Activated naive CD8-positive, alpha-beta T cell treated with anti-CD3 and anti-CD28 coated beads for 36 hours (primary cell): ENCODE results near the gene AMBRA1. TPM values are rescaled to one million over a fixed set of nuclear protein-coding genes. Genes with fewer than 3 reads are reported as not detected.
A peak's percentile ranks its signal among the peaks of the same experiment; 100 is the strongest.
"Not testable (repeated sequence)": the region's sequence is repeated elsewhere in the genome, so short reads cannot be mapped to it uniquely, and the experiment has no call there.

ENCODE experiments used
- DNase-seq: peaks from one replicate; pipeline ENCODE4 v3.0.0; 2021
- H3K27ac Mint-ChIP-seq: one replicate; pipeline ENCODE4 v1.8.0; 2022; ENCODE audit warnings: mild to moderate bottlenecking, moderate library complexity, mixed read lengths
- H3K27me3 Mint-ChIP-seq: one replicate; pipeline ENCODE4 v1.8.0; 2022; ENCODE audit warnings: mild to moderate bottlenecking, mixed read lengths
- H3K36me3 Mint-ChIP-seq: one replicate; pipeline ENCODE4 v1.8.0; 2021; ENCODE audit warnings: mild to moderate bottlenecking, mixed read lengths
- H3K4me1 Mint-ChIP-seq: one replicate; pipeline ENCODE4 v1.8.0; 2021; ENCODE audit warnings: mixed read lengths
- H3K4me3 Mint-ChIP-seq: one replicate; pipeline ENCODE4 v1.8.0; 2022; ENCODE audit warnings: mild to moderate bottlenecking, moderate library complexity, mixed read lengths
- H3K9me3 Mint-ChIP-seq: one replicate; pipeline ENCODE4 v1.8.0; 2022; ENCODE audit warnings: mixed read lengths
- total RNA-seq, 2 experiments: library from RNA; stranded (reverse); gene quantifications; one replicate each; pipeline ENCODE4 v1.2.3, GENCODE V29; 2021

The AMBRA1 gene
- total RNA-seq, 2 experiments from 2014 or later: 24.6 to 27.2 TPM

DNA sequence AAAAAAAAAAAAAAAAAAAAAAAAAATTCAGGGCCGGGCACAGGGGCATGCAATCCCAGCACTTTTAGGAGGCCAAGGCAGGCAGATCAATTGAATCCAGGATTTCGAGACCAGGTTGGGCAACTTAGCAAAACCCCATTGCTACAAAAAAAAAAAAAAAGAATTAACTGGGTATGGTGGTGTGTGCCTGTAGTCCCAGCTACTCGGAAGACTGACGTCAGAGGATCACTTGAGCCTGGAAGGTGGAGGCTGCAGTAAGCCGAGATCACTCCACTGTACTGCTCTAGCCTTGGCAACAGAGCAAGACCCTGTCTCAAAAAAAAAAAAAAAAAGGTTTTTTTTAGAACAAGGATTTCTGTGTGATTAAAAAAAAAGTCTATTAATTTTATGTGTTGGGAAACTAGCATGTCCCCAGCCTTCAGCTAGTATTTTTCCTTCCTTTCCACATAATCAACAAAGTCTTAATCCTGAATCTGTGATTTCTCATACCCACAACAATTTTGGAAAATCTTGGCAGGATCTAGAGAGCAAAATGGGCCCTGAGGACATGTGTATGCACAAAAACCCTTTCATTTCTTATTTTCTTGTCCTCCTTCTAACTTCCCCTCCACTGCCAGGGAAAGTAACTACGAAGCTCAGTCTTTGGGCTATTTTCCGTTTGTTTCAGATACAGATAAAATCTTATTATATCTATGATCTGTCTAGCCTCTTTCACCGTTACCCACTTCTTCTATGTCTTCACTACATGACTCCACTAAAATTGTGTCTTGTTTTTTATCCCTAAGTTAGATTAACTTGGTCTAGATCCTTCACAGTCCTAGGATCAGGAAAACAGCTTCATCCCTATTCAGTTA, 5.7 kb upstream of the AMBRA1 start:
- H3K4me1 Mint-ChIP-seq: peaks cover 6% of the 10 kb centered on the region
- no peak overlapping the region for H3K27ac Mint-ChIP-seq
- no peak for DNase-seq
- H3K36me3 Mint-ChIP-seq: no peaks in the 10 kb centered on the region
- no peaks in the 10 kb centered on the region for H3K27me3 Mint-ChIP-seq
- H3K4me3 Mint-ChIP-seq: no peak overlapping the region
- H3K9me3 Mint-ChIP-seq: no peaks in the 10 kb centered on the region

DNA sequence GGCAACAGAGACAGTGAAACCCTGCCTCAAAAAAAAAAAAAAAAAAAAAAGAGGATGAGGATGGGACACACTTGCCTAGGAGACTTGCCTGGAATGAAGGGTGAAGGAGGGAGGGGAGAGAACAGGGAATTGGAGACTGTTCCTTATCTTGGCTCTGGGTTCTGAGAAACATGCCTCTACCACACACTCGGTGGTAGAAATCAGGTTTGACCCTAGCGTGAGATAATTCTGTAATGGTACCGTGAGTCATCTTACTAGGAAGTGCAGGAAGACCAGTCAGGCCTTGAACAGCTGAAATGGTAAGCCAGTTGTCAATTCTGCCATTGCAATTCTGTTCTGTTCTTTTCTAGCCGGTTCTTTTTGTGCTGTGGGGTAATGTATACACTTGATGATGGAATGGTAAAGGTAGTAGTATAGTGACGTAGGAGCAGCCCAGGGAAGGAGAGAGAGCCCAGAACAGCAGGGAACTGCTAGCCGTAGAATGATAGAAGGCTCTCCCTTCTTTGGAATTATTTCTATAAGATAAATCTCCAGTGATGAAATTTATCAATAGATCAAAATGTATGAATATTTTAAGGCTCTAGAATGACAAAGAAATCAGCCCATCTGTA, 3.9 kb upstream of the AMBRA1 start:
- H3K36me3 Mint-ChIP-seq: peaks cover 4% of the 10 kb centered on the region
- no peaks in the 10 kb centered on the region for H3K9me3 Mint-ChIP-seq
- no peak overlapping the region for H3K4me3 Mint-ChIP-seq
- no peak for DNase-seq
- H3K4me1 Mint-ChIP-seq: peaks cover 12% of the 10 kb centered on the region
- no peaks in the 10 kb centered on the region for H3K27me3 Mint-ChIP-seq
- H3K27ac Mint-ChIP-seq: no peak overlapping the region

DNA sequence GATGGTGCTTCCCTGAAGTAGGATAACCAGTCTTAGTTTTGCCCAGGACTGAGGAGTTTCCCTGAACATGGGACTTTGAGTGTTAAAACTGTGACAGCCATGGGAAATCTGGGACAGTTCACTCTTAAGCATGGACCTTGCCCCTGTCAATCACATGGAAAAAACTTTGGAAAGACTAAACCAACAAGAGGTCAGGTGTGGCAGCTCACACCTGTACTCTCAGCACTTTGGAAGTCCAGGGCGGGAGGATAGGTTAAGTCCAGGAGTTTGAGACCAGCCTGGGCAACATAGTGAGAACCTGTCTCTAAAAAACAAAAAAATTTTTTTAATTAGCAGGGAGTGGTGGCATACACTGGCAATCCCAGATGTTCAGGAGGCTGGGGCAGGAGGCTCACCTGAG, 3.3 kb upstream of the AMBRA1 start:
- no peak overlapping the region for H3K27ac Mint-ChIP-seq
- DNase-seq: no peak
- H3K9me3 Mint-ChIP-seq: no peaks in the 10 kb centered on the region
- no peak overlapping the region for H3K4me3 Mint-ChIP-seq
- no peaks in the 10 kb centered on the region for H3K27me3 Mint-ChIP-seq
- H3K4me1 Mint-ChIP-seq: peaks cover 16% of the 10 kb centered on the region
- H3K36me3 Mint-ChIP-seq: peaks cover 4% of the 10 kb centered on the region

DNA sequence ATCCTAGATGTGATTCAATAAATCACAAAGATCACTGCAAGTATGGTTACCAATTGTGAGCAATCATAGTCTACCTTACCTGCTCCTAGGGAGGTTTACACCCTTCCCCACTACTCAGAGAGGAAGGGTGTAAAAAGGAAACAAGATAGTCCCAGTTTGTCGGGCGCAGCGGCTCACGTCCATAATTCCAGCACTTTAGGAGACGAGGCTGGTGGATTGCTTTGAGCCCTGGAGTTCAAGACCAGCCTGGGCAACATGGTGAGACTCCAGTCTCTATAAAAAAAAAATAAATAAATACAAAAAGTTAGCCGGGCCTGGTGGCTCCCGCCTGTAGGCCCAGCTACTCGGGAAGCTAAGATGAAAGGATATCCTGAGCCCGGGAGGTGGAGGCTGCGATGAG, 962 bp upstream of the AMBRA1 start:
- no peak for DNase-seq
- H3K4me1 Mint-ChIP-seq: peaks cover 29% of the 10 kb centered on the region
- peaks cover 10% of the 10 kb centered on the region for H3K36me3 Mint-ChIP-seq
- H3K27me3 Mint-ChIP-seq: no peaks in the 10 kb centered on the region
- no peaks in the 10 kb centered on the region for H3K9me3 Mint-ChIP-seq
- H3K4me3 Mint-ChIP-seq: no peak overlapping the region
- no peak overlapping the region for H3K27ac Mint-ChIP-seq

DNA sequence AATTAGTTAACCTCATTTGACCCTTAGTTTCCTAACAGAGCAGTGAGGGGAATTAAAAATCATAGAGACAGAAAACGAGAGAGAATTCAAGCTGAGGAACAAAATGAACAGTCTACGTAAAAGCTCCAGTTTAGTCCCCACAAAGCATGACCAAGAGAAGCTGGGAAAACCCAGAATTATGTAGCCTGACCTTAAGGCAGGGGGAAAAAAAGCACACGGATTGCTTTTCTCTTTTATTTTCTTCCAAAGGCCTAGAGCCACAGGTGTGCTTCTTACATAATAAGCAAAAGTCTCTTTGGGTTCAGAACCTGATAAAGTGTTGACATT, 514 bp upstream of the AMBRA1 start:
- no peak for DNase-seq

DNA sequence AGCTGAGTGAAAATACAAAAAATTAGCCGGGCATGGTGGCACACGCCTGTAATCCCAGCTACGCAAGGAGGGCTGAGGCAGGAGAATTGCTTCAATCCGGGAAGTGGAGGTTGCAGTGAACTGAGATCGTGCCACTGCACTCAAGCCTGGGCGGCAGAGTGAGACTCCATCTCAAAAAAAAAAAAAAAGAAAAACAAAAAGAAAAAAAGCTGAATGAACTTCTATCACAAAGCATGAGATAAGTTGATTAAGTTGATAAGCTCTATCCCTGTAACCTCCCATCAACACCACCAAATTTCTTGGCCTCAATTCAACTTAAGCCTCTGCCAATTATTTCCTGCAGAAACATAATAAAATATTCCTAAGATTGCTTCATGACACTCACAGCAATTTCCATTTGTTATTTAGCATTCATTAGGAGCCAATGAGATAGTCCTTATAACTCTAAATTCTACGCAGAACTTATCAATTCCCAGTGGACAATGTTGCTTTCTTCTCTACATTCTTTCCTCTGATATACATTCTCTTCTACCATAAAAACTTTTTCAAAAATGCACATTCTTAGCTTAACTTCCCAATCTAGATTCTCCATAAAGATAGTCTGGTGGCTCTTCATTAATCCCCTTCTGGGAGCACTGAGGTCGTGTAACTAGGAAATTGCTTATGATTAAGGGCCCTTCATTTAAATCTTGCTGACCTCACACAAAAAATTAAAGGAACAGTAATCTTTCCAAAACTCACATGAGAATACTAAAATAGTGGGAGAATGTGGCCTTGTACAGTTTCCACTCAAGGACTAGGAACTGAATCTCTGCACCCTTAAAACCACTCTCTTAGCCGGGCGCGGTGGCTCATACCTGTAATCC, 2.9 kb downstream of the AMBRA1 start:
- Mint-ChIP-seq H3K36me3 (peaks cover 12% of the 10 kb centered on the region), H3K27ac (no peak overlapping the region), H3K4me1 (peaks cover 43% of the 10 kb centered on the region), H3K4me3 (peak overlapping the region; percentile 23), H3K9me3 (no peaks in the 10 kb centered on the region), H3K27me3 (no peaks in the 10 kb centered on the region)
- DNase-seq: no peak

More for the DNA sequence above, 514 bp upstream of the AMBRA1 start:
- Mint-ChIP-seq H3K36me3 (peaks cover 10% of the 10 kb centered on the region), H3K4me3 (peak overlapping the region; percentile 99), H3K4me1 (peaks cover 29% of the 10 kb centered on the region), H3K27me3 (no peaks in the 10 kb centered on the region), H3K27ac (peak overlapping the region; percentile 91), H3K9me3 (no peaks in the 10 kb centered on the region)

DNA sequence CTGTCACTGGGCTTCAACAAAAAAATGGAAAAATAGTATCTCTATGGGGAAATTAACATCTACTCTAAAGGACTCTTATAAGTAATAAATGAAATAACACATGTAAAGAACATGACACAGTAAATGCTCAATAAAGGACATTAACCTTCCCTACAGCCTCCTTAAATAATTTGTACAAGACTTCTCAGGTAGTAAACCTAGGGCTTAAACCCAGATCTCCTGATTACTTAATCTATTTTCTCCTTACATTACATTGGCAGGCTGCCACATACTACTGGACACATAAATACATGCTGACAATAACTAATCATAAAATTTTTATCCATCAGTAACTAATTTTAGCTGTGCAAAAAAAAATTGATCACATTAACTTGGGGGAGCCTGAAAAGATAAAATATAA, 4.9 kb downstream of the AMBRA1 start:
- H3K27ac Mint-ChIP-seq: no peak overlapping the region
- peaks cover 37% of the 10 kb centered on the region for H3K4me1 Mint-ChIP-seq
- peaks cover 15% of the 10 kb centered on the region for H3K36me3 Mint-ChIP-seq
- DNase-seq: no peak
- no peaks in the 10 kb centered on the region for H3K27me3 Mint-ChIP-seq
- no peak overlapping the region for H3K4me3 Mint-ChIP-seq
- no peaks in the 10 kb centered on the region for H3K9me3 Mint-ChIP-seq

DNA sequence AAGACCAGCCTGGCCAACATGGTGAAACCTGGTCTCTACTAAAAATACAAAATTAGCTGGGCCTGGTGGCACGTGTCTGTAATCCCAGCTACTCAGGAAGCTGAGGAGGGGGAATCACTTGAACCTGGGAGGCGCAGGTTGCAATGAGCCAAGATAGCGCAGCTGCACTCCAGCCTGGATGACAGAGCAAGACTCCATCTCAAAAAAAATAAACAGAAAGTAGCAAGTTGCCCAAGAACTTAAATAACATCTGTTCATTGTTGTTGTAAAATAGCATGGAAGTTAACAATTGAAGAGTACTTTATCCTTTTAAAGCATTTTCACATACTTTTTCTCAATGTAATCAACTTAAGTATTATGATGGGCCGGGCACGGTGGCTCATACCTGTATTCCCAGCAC, 5.7 kb downstream of the AMBRA1 start:
- Mint-ChIP-seq H3K27me3 (no peaks in the 10 kb centered on the region), H3K27ac (no peak overlapping the region), H3K9me3 (no peaks in the 10 kb centered on the region), H3K36me3 (peaks cover 15% of the 10 kb centered on the region), H3K4me1 (peaks cover 36% of the 10 kb centered on the region), H3K4me3 (no peak overlapping the region)
- no peak for DNase-seq

DNA sequence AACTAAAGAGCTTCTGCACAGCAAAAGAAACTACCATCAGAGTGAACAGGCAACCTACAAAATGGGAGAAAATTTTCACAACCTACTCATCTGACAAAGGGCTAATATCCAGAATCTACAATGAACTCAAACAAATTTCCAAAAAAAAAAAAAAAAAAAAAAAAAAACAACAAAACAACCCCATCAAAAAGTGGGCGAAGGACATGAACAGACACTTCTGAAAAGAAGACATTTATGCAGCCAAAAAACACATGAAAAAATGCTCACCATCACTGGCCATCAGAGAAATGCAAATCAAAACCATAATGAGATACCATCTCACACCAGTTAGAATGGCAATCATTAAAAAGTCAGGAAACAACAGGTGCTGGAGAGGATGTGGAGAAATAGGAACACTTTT, 10.3 kb downstream of the AMBRA1 start:
- H3K4me3 Mint-ChIP-seq, DNase-seq, H3K9me3 Mint-ChIP-seq, H3K27me3 Mint-ChIP-seq, H3K27ac Mint-ChIP-seq: not testable (repeated sequence)
- Mint-ChIP-seq H3K4me1 (peaks cover 19% of the 10 kb centered on the region), H3K36me3 (peaks cover 15% of the 10 kb centered on the region)

DNA sequence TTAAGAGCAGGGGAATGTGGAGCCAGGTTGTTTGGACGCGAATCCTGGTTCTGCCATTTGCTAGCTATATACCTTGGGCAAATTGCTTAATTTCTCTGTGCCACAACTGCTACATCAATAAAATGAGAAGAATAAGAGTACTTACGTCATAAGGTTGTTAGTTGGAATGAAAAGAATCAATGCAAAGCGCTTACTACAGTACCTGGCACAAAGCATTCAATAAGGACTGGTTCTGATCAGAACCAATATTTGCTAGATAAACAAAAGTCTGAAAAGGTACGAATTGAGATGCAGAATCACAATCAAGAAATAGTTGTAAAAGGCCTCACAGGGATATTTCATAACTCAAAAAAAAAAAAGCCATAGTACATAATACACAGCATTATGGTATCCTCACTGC, 11.2 kb downstream of the AMBRA1 start:
- no peaks in the 10 kb centered on the region for H3K27me3 Mint-ChIP-seq
- H3K4me3 Mint-ChIP-seq: no peak overlapping the region
- peaks cover 13% of the 10 kb centered on the region for H3K36me3 Mint-ChIP-seq
- peaks cover 15% of the 10 kb centered on the region for H3K4me1 Mint-ChIP-seq
- DNase-seq: no peak
- peaks cover 2% of the 10 kb centered on the region for H3K9me3 Mint-ChIP-seq
- H3K27ac Mint-ChIP-seq: no peak overlapping the region

DNA sequence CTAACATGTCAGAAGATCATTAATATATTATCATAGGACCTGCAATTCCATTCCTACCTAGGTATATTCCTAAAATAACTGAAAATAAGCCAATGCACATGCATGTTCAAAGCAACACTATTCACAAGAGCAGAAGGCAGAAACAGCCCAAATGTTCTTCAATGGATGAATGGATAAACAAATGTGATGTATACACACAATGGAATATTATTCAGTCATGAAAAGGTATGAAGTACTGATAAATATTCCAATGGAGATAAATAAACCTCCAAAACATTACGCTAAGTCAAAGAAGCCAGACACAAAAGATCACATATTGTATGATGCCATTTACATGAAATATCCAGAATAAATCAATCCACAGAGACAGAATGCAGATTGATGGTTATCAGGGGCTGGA, 16.8 kb downstream of the AMBRA1 start:
- H3K27ac Mint-ChIP-seq: no peak overlapping the region
- DNase-seq: no peak
- H3K4me1 Mint-ChIP-seq: peaks cover 26% of the 10 kb centered on the region
- H3K36me3 Mint-ChIP-seq: peaks cover 18% of the 10 kb centered on the region
- H3K4me3 Mint-ChIP-seq: no peak overlapping the region
- H3K9me3 Mint-ChIP-seq: peaks cover 3% of the 10 kb centered on the region
- no peaks in the 10 kb centered on the region for H3K27me3 Mint-ChIP-seq

DNA sequence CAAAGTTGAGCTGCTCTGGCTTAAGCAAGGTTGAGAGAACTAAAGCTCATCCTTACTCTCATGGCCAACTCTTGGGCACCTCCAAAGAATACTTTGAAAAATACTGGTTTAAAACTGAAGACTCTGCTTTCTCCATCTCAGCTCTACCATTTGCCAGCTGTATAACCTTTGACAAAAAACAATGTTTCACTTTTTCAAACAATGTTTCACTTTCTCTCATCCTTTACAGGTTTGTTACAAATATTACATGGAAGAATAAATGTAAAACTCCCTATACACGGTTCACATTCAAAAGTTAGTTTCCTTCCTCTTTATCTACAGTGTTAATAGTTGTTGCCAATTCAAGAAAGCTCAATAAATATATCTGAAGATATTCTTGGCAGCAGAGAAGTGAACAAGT, 19.2 kb downstream of the AMBRA1 start:
- Mint-ChIP-seq H3K4me3 (no peak overlapping the region), H3K27ac (no peak overlapping the region), H3K36me3 (peaks cover 16% of the 10 kb centered on the region), H3K27me3 (no peaks in the 10 kb centered on the region), H3K9me3 (peaks cover 3% of the 10 kb centered on the region), H3K4me1 (peaks cover 26% of the 10 kb centered on the region)
- DNase-seq: no peak

DNA sequence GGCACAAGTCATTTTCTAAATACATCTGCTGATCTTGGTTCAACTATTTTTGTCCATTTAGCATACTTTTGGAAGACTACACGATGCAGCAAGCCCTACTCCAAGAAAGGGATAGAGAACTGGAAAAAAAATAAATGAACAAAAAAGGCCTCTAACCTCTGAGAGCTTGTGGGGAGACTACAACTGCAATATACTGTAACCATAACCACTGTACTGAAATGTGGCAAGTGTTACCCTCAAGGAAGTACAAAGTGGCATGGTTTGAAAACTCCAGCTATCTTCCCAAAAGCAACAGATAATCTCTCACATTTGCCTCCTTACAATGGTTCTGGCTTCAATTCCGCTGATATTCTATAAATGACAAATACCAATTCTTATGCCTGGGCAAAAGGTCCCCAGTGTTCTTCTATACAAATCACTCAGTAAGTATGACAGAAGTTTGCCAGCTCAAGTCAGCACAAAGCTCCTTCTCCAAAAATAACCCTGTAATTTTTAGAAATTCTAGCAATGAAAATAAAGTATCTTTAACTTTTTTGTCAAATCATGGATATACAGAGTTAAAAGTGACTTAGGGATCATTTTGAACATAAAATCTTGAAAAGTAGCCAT, 22.9 kb downstream of the AMBRA1 start:
- Mint-ChIP-seq H3K36me3 (peaks cover 9% of the 10 kb centered on the region), H3K27ac (no peak overlapping the region), H3K27me3 (no peaks in the 10 kb centered on the region), H3K4me1 (peaks cover 22% of the 10 kb centered on the region), H3K9me3 (no peaks in the 10 kb centered on the region), H3K4me3 (no peak overlapping the region)
- no peak for DNase-seq

DNA sequence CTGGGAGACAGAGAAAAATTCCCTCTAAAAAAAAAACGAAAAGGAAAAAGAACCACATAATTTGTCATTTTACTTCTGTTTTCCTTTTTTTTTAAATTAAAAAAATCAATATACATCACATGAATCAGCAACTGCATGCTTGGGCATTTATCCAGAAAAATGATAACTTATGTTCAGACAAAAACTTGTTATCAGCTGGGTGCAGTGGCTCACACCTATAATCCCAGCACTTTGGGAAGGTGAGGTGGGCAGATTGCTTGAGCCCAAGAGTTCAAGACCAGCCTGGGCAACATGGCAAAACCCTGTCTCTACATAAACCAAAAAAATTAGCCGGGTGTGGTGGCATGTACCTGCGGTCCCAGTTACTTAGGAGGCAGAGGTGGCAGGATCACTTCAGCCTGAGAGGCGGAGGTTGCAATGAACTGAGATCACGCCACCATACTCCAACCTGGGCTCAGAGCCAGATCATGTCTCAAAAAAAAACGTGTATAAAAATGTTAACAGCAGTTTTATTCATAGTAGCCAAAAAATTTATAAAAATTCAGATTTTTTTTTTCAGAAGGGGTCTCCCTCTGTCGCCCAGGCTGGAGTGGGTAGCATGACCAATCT, 28.5 kb downstream of the AMBRA1 start:
- no peak overlapping the region for H3K27ac Mint-ChIP-seq
- H3K9me3 Mint-ChIP-seq: no peaks in the 10 kb centered on the region
- H3K27me3 Mint-ChIP-seq: no peaks in the 10 kb centered on the region
- no peak for DNase-seq
- no peaks in the 10 kb centered on the region for H3K36me3 Mint-ChIP-seq
- peaks cover 27% of the 10 kb centered on the region for H3K4me1 Mint-ChIP-seq
- no peak overlapping the region for H3K4me3 Mint-ChIP-seq

DNA sequence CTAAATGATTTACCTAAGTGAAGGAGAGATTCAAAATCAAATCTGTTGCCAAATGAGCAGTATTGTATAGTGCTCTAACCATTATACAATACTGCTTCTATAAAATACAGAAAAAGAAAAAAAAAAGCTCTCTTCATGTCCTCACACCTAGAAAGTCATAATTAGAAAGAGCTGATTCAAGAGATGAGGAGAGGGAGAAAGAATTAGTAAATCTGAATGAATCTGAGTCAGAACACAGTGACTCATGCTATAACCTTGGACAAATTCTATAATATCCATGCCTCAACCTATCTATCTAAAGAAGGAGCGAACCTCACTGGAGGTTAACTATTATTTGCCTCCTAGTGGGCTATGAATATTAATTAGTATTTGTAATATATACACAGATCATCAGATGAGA, 29.4 kb downstream of the AMBRA1 start:
- Mint-ChIP-seq H3K4me1 (peaks cover 34% of the 10 kb centered on the region), H3K4me3 (no peak overlapping the region), H3K9me3 (no peaks in the 10 kb centered on the region), H3K36me3 (no peaks in the 10 kb centered on the region), H3K27me3 (no peaks in the 10 kb centered on the region), H3K27ac (no peak overlapping the region)
- no peak for DNase-seq
